Measurements from ENCODE around the gene VEZT.

GRCh38 chr12:95248604-95249360 lies 31.2 kb downstream of the VEZT start:
- TF ChIP-seq CTCF (IDR thresholded peaks at IDR 0.05) (no peak), POLR2A (IDR thresholded peaks at IDR 0.05) (no peak), POLR2AphosphoS5 (IDR thresholded peaks at IDR 0.05) (peak; percentile 44 to 70 (median 62))
